GM18909 (cell line): ENCODE data around the gene GDAP2.

Experiments used
- ATAC-seq: cut with Tn5 transposase; IDR thresholded peaks from one replicate; pipeline ENCODE4 v1.9.1; 2021; ENCODE audit warnings: mild to moderate bottlenecking; ENCODE audit not compliant: unreplicated experiment, poor library complexity

GDAP2 gene

GRCh38 chr1:117843791-117844190, 85.6 kb downstream of the GDAP2 start:
- ATAC-seq, result no peak

GRCh38 chr1:117842408-117843170, 86.8 kb downstream of the GDAP2 start:
- ATAC-seq, result no peak

- ATAC-seq, result no peak
Observed at GRCh38 chr1:117841117-117841650, 88.2 kb downstream of the GDAP2 start.

GRCh38 chr1:117838911-117839310, 90.5 kb downstream of the GDAP2 start:
- no peak for ATAC-seq

- no peak for ATAC-seq
Observed at GRCh38 chr1:117836069-117836468, 93.4 kb downstream of the GDAP2 start.

- no peak for ATAC-seq
Observed at GRCh38 chr1:117834416-117834815, 95.0 kb downstream of the GDAP2 start.

- ATAC-seq, result no peak
Observed at GRCh38 chr1:117832453-117832852, 97.0 kb downstream of the GDAP2 start.

GRCh38 chr1:117830222-117830621, 99.2 kb downstream of the GDAP2 start:
- no peak for ATAC-seq

GRCh38 chr1:117828201-117828600, 101.2 kb downstream of the GDAP2 start:
- no peak for ATAC-seq

- no peak for ATAC-seq
Observed at GRCh38 chr1:117826540-117827078, 102.8 kb downstream of the GDAP2 start.

GRCh38 chr1:117826119-117826518, 103.3 kb downstream of the GDAP2 start:
- ATAC-seq, result no peak

- ATAC-seq, result no peak
Observed at GRCh38 chr1:117825414-117825813, 104.0 kb downstream of the GDAP2 start.

- ATAC-seq, result no peak
Observed at GRCh38 chr1:117824616-117825015, 104.8 kb downstream of the GDAP2 start.

GRCh38 chr1:117821774-117822482, 107.5 kb downstream of the GDAP2 start:
- no peak for ATAC-seq

- ATAC-seq, result no peak
Observed at GRCh38 chr1:117821382-117821755, 108.1 kb downstream of the GDAP2 start.

GRCh38 chr1:117820694-117821381, 108.6 kb downstream of the GDAP2 start:
- no peak for ATAC-seq

GRCh38 chr1:117820096-117820495, 109.3 kb downstream of the GDAP2 start:
- no peak for ATAC-seq

GRCh38 chr1:117819301-117819700, 110.1 kb downstream of the GDAP2 start:
- ATAC-seq, result no peak

GRCh38 chr1:117818456-117818855, 111.0 kb downstream of the GDAP2 start:
- ATAC-seq, result no peak

GRCh38 chr1:117817629-117818028, 111.8 kb downstream of the GDAP2 start:
- no peak for ATAC-seq

- ATAC-seq, result no peak
Observed at GRCh38 chr1:117815926-117816325, 113.5 kb downstream of the GDAP2 start.
